Breast epithelium (tissue), 3 donors: ENCODE measurements around the gene ALKBH6.

ENCODE experiments used
- CTCF ChIP-seq, 3 donors: fragments of 450-650 bp; IDR thresholded peaks; one replicate each; pipeline ENCODE4 v1.5.1; 2016 to 2017; ENCODE audit warnings: antibody characterized with exemption in 3 of 3, mild to moderate bottlenecking in 3 of 3, moderate library complexity in 3 of 3
- POLR2AphosphoS5 ChIP-seq, 3 donors: sonication (generic); formaldehyde crosslinking; IDR thresholded peaks; one replicate each; pipeline ENCODE4 v1.6.1; 2017; ENCODE audit warnings: antibody characterized with exemption in 3 of 3

- no peak for TF ChIP-seq CTCF (IDR thresholded peaks at IDR 0.05)
- peak in 1 of 3 donors; percentile 28 for TF ChIP-seq POLR2AphosphoS5 (IDR thresholded peaks at IDR 0.05)
Observed at GRCh38 chr19:36014012-36014924, at the start of gene ALKBH6.
